Bronchial epithelial cell (primary cell): ENCODE results near the gene CTSL. TPM values are rescaled to one million over a fixed set of nuclear protein-coding genes. Genes with fewer than 3 reads are reported as not detected.

Experiments
- DNase-seq: peaks from one replicate; pipeline ENCODE4 v3.0.0-alpha.2; 2010; ENCODE audit warnings: low read depth
- FAIRE-seq: peaks from 2 replicates; lab custom pipeline; 2011; peaks lifted over from hg19 to GRCh38; lab: Jason Lieb, UNC
- H3K27me3 ChIP-seq: 2 replicates; pipeline ENCODE4 v1.5.1; 2011; ENCODE audit warnings: low read length; ENCODE audit not compliant: control insufficient read depth, insufficient read depth
- H3K36me3 ChIP-seq: 2 replicates; pipeline ENCODE4 v1.5.1; 2011; ENCODE audit warnings: low read length; ENCODE audit not compliant: control insufficient read depth, insufficient read depth
- H3K4me3 ChIP-seq: 2 replicates; pipeline ENCODE4 v1.5.1; 2011; ENCODE audit warnings: mild to moderate bottlenecking, low read depth, low read length, control low read depth
- CTCF ChIP-seq: IDR thresholded peaks from 2 replicates; pipeline ENCODE4 v1.5.1; 2011; ENCODE audit warnings: mild to moderate bottlenecking, moderate library complexity, low read length, control low read depth, inconsistent platforms; ENCODE audit not compliant: insufficient read depth, severe bottlenecking
- total RNA-seq: library from RNA; depleted of rRNA; stranded (reverse); fragments of >200 nt; gene quantifications from 2 replicates; pipeline ENCODE4 v1.2.1, GENCODE V29; 2014

The CTSL gene
- total RNA-seq, 1 donor from 2014 or later, result 107 TPM

- H3K4me3 ChIP-seq, result no peak overlapping the region
- TF ChIP-seq CTCF, result no peak
- no peak for DNase-seq
- H3K27me3 ChIP-seq, result no peaks in the 10 kb centered on the region
- no peaks in the 10 kb centered on the region for H3K36me3 ChIP-seq
- no peak for FAIRE-seq
Measured at GRCh38 chr9:87707805-87708506, 18.0 kb upstream of the CTSL start.

- Histone ChIP-seq H3K4me3 (no peak overlapping the region), H3K27me3 (no peaks in the 10 kb centered on the region), H3K36me3 (no peaks in the 10 kb centered on the region)
- no peak for TF ChIP-seq CTCF
- DNase-seq, result no peak
- FAIRE-seq, result no peak
Measured at GRCh38 chr9:87708546-87708945, 17.4 kb upstream of the CTSL start.

- DNase-seq (no peak), FAIRE-seq (no peak)
- no peak for TF ChIP-seq CTCF
- H3K27me3 ChIP-seq, result no peaks in the 10 kb centered on the region
- H3K4me3 ChIP-seq, result no peak overlapping the region
- H3K36me3 ChIP-seq, result no peaks in the 10 kb centered on the region
Measured at GRCh38 chr9:87708986-87709728, 16.8 kb upstream of the CTSL start.

- Histone ChIP-seq H3K36me3 (no peaks in the 10 kb centered on the region), H3K27me3 (no peaks in the 10 kb centered on the region), H3K4me3 (no peak overlapping the region)
- TF ChIP-seq CTCF, result no peak
- DNase-seq (no peak), FAIRE-seq (no peak)
Measured at GRCh38 chr9:87710443-87710842, 15.5 kb upstream of the CTSL start.

- H3K27me3 ChIP-seq, result no peaks in the 10 kb centered on the region
- FAIRE-seq (no peak), DNase-seq (peak; percentile 43)
- no peak for TF ChIP-seq CTCF
- H3K4me3 ChIP-seq, result no peak overlapping the region
- H3K36me3 ChIP-seq, result no peaks in the 10 kb centered on the region
Measured at GRCh38 chr9:87711857-87712800, 13.8 kb upstream of the CTSL start.
